ENCODE results near the gene TBX4. TPM values are rescaled to one million over a fixed set of nuclear protein-coding genes. Genes with fewer than 3 reads are reported as not detected.

Gene TBX4
- total RNA-seq, 4 donors from 2014 or later, result not detected

GRCh38 chr17:61528171-61528570, 75.9 kb downstream of the TBX4 start:
- no peak for ATAC-seq (ENCODE audit: low FRiP score)
- no peak for DNase-seq (ENCODE audit: low spot score)
- TF ChIP-seq, protein P1, sequence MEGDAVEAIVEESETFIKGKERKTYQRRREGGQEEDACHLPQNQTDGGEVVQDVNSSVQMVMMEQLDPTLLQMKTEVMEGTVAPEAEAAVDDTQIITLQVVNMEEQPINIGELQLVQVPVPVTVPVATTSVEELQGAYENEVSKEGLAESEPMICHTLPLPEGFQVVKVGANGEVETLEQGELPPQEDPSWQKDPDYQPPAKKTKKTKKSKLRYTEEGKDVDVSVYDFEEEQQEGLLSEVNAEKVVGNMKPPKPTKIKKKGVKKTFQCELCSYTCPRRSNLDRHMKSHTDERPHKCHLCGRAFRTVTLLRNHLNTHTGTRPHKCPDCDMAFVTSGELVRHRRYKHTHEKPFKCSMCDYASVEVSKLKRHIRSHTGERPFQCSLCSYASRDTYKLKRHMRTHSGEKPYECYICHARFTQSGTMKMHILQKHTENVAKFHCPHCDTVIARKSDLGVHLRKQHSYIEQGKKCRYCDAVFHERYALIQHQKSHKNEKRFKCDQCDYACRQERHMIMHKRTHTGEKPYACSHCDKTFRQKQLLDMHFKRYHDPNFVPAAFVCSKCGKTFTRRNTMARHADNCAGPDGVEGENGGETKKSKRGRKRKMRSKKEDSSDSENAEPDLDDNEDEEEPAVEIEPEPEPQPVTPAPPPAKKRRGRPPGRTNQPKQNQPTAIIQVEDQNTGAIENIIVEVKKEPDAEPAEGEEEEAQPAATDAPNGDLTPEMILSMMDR (IDR thresholded peaks at IDR 0.05), result no peak

GRCh38 chr17:61531223-61531622, 79.0 kb downstream of the TBX4 start:
- no peak for DNase-seq (ENCODE audit: low spot score)
- no peak for ATAC-seq (ENCODE audit: low FRiP score)
- TF ChIP-seq, protein P1 (IDR thresholded peaks at IDR 0.05), result no peak

- no peak for ATAC-seq (ENCODE audit: low FRiP score)
- no peak for DNase-seq (ENCODE audit: low spot score)
- TF ChIP-seq, protein P1 (IDR thresholded peaks at IDR 0.05), result no peak
Observed at GRCh38 chr17:61532826-61533225, 80.6 kb downstream of the TBX4 start.

GRCh38 chr17:61533797-61534196, 81.6 kb downstream of the TBX4 start:
- no peak for ATAC-seq (ENCODE audit: low FRiP score)
- TF ChIP-seq, protein P1 (IDR thresholded peaks at IDR 0.05), result no peak
- no peak for DNase-seq (ENCODE audit: low spot score)

GRCh38 chr17:61534414-61534813, 82.2 kb downstream of the TBX4 start:
- TF ChIP-seq, protein P1 (IDR thresholded peaks at IDR 0.05), result no peak
- DNase-seq (ENCODE audit: low spot score), result no peak

More at GRCh38 chr17:61534414-61534813, 82.2 kb downstream of the TBX4 start:
- ATAC-seq (ENCODE audit: low FRiP score), result no peak

Other genes starting within 250 kb of the TBX4 start
- 10 to 100 TPM in 2 of 4 donors, 1 to 10 TPM in 2; 3.1 to 14.2 (median 9.6) TPM for gene TBX2, start 52.6 kb upstream of the TBX4 start, total RNA-seq
- not detected for gene NACA2, start 138.8 kb downstream of the TBX4 start, total RNA-seq